AG09309 (cell line): Measurements from ENCODE around the gene TCEAL8.

Experiments
- DNase-seq: peaks from one replicate; pipeline ENCODE4 v3.0.0-alpha.2; 2010; ENCODE audit warnings: low read depth
- H3K4me3 ChIP-seq: 2 replicates; pipeline ENCODE4 v1.5.1; 2011; ENCODE audit warnings: mild to moderate bottlenecking, low read depth, low read length, moderate library complexity; ENCODE audit not compliant: control insufficient read depth
- CTCF ChIP-seq: IDR thresholded peaks from 2 replicates; pipeline ENCODE4 v1.5.1; 2011; ENCODE audit warnings: mild to moderate bottlenecking, low read depth, low read length, inconsistent platforms; ENCODE audit not compliant: insufficient read depth, control insufficient read depth; ENCODE audit errors: missing control alignments

The TCEAL8 gene

GRCh38 chrX:103215425-103215991, 39.4 kb downstream of the TCEAL8 start:
- TF ChIP-seq CTCF = no peak
- DNase-seq = no peak
- peak overlapping the region; percentile 51 for H3K4me3 ChIP-seq

- TF ChIP-seq CTCF = no peak
- H3K4me3 ChIP-seq = peak within 1 kb of the TSS; percentile 51
- DNase-seq = no peak
Measured at GRCh38 chrX:103214870-103215424, 40.0 kb downstream of the TCEAL8 start, which contains the start of gene BEX4. Gene BEX4, plus strand, starts transcription at chrX:103215108. Its CDS starts 1,046 bp downstream, at chrX:103216154.

- no peak for TF ChIP-seq CTCF
- no peak overlapping the region for H3K4me3 ChIP-seq
- no peak for DNase-seq
Measured at GRCh38 chrX:103212749-103213457, 42.1 kb downstream of the TCEAL8 start.

- no peak overlapping the region for H3K4me3 ChIP-seq
- DNase-seq = no peak
- peak; percentile 57 for TF ChIP-seq CTCF
Measured at GRCh38 chrX:103211012-103211715, 43.8 kb downstream of the TCEAL8 start.

- no peak overlapping the region for H3K4me3 ChIP-seq
- no peak for DNase-seq
- no peak for TF ChIP-seq CTCF
Measured at GRCh38 chrX:103210056-103210455, 44.9 kb downstream of the TCEAL8 start.
